ENCODE data around the gene GUF1. TPM values are rescaled to one million over a fixed set of nuclear protein-coding genes. Genes with fewer than 3 reads are reported as not detected.
"Not testable (repeated sequence)": the region's sequence is repeated elsewhere in the genome, so short reads cannot be mapped to it uniquely, and the experiment has no call there.

Gene GUF1
- total and polyA plus RNA-seq, 7 experiments from 2014 or later: 11.0 to 26.0 (median 19.9) TPM

DNA sequence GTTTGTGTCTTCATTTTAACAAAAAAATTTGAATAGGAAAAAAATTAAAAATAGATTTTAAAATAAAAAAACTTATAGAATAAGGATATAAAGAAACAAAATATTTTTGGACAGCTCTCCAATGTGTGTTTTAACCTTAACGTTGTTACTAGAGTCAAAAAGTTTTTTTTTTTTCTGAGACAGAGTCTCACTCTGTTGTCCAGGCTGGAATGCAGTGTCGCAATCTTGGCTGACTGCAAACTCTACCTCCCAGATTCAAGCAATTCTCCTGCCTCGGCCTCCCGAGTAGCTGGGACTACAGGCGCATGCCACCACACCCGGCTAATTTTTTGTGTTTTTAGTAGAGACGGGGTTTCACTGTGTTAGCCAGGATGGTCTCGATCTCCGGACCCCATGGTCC is 50.5 kb downstream of the GUF1 start:
- DNase-seq; H3K9me3 ChIP-seq (ENCODE audit: control insufficient read depth in 2 of 3, low read length in 3 of 3); H3K36me3 Mint-ChIP-seq; H3K4me3 ChIP-seq (ENCODE audit: low read length); H3K27ac Mint-ChIP-seq; H3K36me3 ChIP-seq (ENCODE audit: control insufficient read depth in 2 of 3, insufficient read depth in 3 of 3, low read length in 3 of 3); intact Hi-C loops (cut with micrococcal nuclease); H3K27ac ChIP-seq (ENCODE audit: low read depth, low read length); CTCF ChIA-PET; POLR2A ChIA-PET; H3K9me3 Mint-ChIP-seq; H3K27me3 ChIP-seq (ENCODE audit: control insufficient read depth in 2 of 2, insufficient read depth in 2 of 2, low read length in 2 of 2); ATAC-seq: not testable (repeated sequence)
- peaks cover 13 to 18% of the 10 kb centered on the region in 2 donors for H3K4me1 ChIP-seq (ENCODE audit: control insufficient read depth in 2 of 2, insufficient read depth in 2 of 2, low read length in 2 of 2)
- Mint-ChIP-seq H3K4me1 (peaks cover 14 to 38% (median 37%) of the 10 kb centered on the region in 7 donors), H3K4me3 (peak overlapping the region in 1 of 10 donors; percentile 37), H3K27me3 (peaks cover 0 to 12% (median 2%) of the 10 kb centered on the region in 5 donors)

DNA sequence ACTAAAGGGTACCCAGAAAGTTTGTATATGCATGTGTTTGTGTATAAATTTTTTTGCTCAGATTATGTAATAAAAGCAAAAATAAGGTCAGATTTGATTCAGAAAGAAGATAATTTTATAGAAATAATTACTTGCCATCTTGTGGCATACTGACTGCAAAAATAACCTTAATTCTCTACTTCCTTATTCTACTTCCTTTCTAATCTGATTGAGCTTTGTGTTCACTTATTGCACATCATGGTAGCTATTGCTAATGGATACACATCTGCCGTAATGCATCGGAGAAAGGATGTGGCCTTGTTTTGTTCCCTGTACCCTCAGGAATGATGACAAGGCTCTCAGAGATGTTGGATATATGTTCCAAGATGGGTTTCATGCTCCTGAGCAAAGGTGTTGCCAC is 58.7 kb downstream of the GUF1 start:
- ATAC-seq (no peak), DNase-seq (no peak)
- Histone ChIP-seq H3K27ac (ENCODE audit: low read depth, low read length) (no peak overlapping the region), H3K9me3 (ENCODE audit: control insufficient read depth in 2 of 3, low read length in 3 of 3) (no peaks in the 10 kb centered on the region), H3K4me3 (ENCODE audit: low read length) (no peak overlapping the region), H3K4me1 (ENCODE audit: control insufficient read depth in 2 of 2, insufficient read depth in 2 of 2, low read length in 2 of 2) (no peaks in the 10 kb centered on the region), H3K27me3 (ENCODE audit: control insufficient read depth in 2 of 2, insufficient read depth in 2 of 2, low read length in 2 of 2) (no peaks in the 10 kb centered on the region), H3K36me3 (ENCODE audit: control insufficient read depth in 2 of 3, insufficient read depth in 3 of 3, low read length in 3 of 3) (no peaks in the 10 kb centered on the region)
- H3K9me3 Mint-ChIP-seq: no peaks in the 10 kb centered on the region
- no peak overlapping the region for H3K4me3 Mint-ChIP-seq
- H3K27me3 Mint-ChIP-seq: peaks cover 17 to 32% (median 28%) of the 10 kb centered on the region in 5 donors
- H3K4me1 Mint-ChIP-seq: no peaks in the 10 kb centered on the region
- ChIA-PET CTCF (no interaction called here), POLR2A (no interaction called here)
- no peak overlapping the region for H3K27ac Mint-ChIP-seq
- peaks cover 0 to 5% (median 0%) of the 10 kb centered on the region in 5 donors for H3K36me3 Mint-ChIP-seq
- intact Hi-C loops (cut with micrococcal nuclease): no loop called here

DNA sequence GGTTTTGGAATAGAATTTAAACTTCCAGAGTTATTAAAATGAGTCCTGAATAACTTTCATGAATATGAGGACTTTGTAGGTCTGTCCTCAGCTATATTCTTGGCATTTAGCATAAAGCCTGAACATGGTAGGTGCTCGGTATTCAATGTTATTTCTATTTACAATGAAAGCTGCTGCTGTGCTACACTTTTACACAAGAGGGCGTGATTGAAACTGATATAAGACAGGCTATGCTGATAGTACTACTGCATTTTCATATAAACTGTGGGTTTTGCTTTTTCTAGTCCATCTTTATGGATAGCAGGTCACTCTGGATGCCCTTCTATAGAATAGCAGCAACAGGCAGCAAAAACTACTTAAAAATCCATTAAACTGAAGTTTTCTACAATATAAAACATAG is 60.4 kb downstream of the GUF1 start:
- ATAC-seq (peak; percentile 49), DNase-seq (no peak)
- ChIA-PET POLR2A (no interaction called here), CTCF (no interaction called here)
- Mint-ChIP-seq H3K4me3 (no peak overlapping the region), H3K36me3 (peaks cover 0 to 5% (median 0%) of the 10 kb centered on the region in 5 donors), H3K4me1 (no peaks in the 10 kb centered on the region), H3K27me3 (peaks cover 17 to 36% (median 26%) of the 10 kb centered on the region in 5 donors), H3K27ac (no peak overlapping the region), H3K9me3 (no peaks in the 10 kb centered on the region)
- H3K27ac ChIP-seq (ENCODE audit: low read depth, low read length): no peak overlapping the region
- H3K36me3 ChIP-seq (ENCODE audit: control insufficient read depth in 2 of 3, insufficient read depth in 3 of 3, low read length in 3 of 3): no peaks in the 10 kb centered on the region
- H3K4me3 ChIP-seq (ENCODE audit: low read length): no peak overlapping the region
- no peaks in the 10 kb centered on the region for H3K27me3 ChIP-seq (ENCODE audit: control insufficient read depth in 2 of 2, insufficient read depth in 2 of 2, low read length in 2 of 2)
- intact Hi-C loops (cut with micrococcal nuclease): no loop called here
- H3K9me3 ChIP-seq (ENCODE audit: control insufficient read depth in 2 of 3, low read length in 3 of 3): no peaks in the 10 kb centered on the region
- H3K4me1 ChIP-seq (ENCODE audit: control insufficient read depth in 2 of 2, insufficient read depth in 2 of 2, low read length in 2 of 2): no peaks in the 10 kb centered on the region

DNA sequence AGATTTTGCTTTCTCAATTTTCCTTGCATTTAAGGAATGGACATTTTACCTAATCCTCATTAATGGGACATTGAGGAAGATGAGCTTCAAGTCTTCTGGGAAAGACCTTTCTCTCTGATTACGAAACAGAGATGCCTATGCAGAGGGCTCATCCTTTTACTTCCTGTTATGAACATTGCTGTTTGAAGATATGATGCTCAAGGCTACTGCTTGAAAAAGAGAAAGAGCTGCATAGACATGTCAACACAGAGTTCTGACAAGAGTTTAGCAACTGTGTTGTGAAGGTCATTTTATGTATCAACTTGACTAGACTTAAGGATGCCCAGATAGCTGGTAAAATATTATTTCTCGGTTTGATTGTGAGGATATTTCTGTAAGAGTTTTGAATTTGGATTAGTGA is 62.0 kb downstream of the GUF1 start:
- H3K27me3 ChIP-seq (ENCODE audit: control insufficient read depth in 2 of 2, insufficient read depth in 2 of 2, low read length in 2 of 2): no peaks in the 10 kb centered on the region
- ATAC-seq: no peak
- H3K4me3 Mint-ChIP-seq: no peak overlapping the region
- H3K27ac ChIP-seq (ENCODE audit: low read depth, low read length): no peak overlapping the region
- intact Hi-C loops (cut with micrococcal nuclease): no loop called here
- no peaks in the 10 kb centered on the region for H3K36me3 ChIP-seq (ENCODE audit: control insufficient read depth in 2 of 3, insufficient read depth in 3 of 3, low read length in 3 of 3)
- no peak overlapping the region for H3K27ac Mint-ChIP-seq
- H3K9me3 Mint-ChIP-seq: peaks cover 0 to 3% (median 0%) of the 10 kb centered on the region in 11 donors
- DNase-seq: no peak
- no peak overlapping the region for H3K4me3 ChIP-seq (ENCODE audit: low read length)
- peaks cover 13 to 23% (median 16%) of the 10 kb centered on the region in 5 donors for H3K27me3 Mint-ChIP-seq
- no peaks in the 10 kb centered on the region for H3K4me1 Mint-ChIP-seq
- H3K9me3 ChIP-seq (ENCODE audit: control insufficient read depth in 2 of 3, low read length in 3 of 3): no peaks in the 10 kb centered on the region
- ChIA-PET CTCF (no interaction called here), POLR2A (no interaction called here)
- H3K36me3 Mint-ChIP-seq: peaks cover 0 to 5% (median 0%) of the 10 kb centered on the region in 5 donors
- H3K4me1 ChIP-seq (ENCODE audit: control insufficient read depth in 2 of 2, insufficient read depth in 2 of 2, low read length in 2 of 2): no peaks in the 10 kb centered on the region

Other genes with a start within 250 kb of the GUF1 start
- not detected for gene KCTD8, start 229.6 kb upstream of the GUF1 start, total RNA-seq
- not detected for gene KCTD8, start 229.6 kb upstream of the GUF1 start, polyA plus RNA-seq
- gene YIPF7, start 26.8 kb upstream of the GUF1 start, total RNA-seq: not detected
- not detected for gene YIPF7, start 26.8 kb upstream of the GUF1 start, polyA plus RNA-seq
- 10 to 100 TPM in 3 of 5 experiments, 1 to 10 TPM in 2; 6.8 to 14.8 (median 12.9) TPM for gene GNPDA2, start 48.1 kb downstream of the GUF1 start, total RNA-seq
- gene GNPDA2, start 48.1 kb downstream of the GUF1 start, polyA plus RNA-seq: 10 to 100 TPM; 20.3 to 21.1 TPM

Measured in naive thymus-derived CD4-positive, alpha-beta T cell (primary cell).